Right atrium auricular region (tissue), 2 donors: ENCODE measurements around the gene RFX1. TPM values are rescaled to one million over a fixed set of nuclear protein-coding genes. Genes with fewer than 3 reads are reported as not detected.
"Not testable (repeated sequence)": the region's sequence is repeated elsewhere in the genome, so short reads cannot be mapped to it uniquely, and the experiment has no call there.

ENCODE experiments used
- DNase-seq: peaks from one replicate; pipeline ENCODE4 v3.0.0-alpha.2; 2019; ENCODE audit warnings: low spot score
- H3K27ac ChIP-seq, 2 donors: fragments of 200-600 bp; sonication (generic); 1 replicate in 1 of 2; 2 replicates in 1 of 2; pipeline ENCODE4 v1.5.1; 2016 to 2019
- H3K27me3 ChIP-seq, 2 donors: fragments of 200-600 bp; sonication (generic); one replicate each; pipeline versions ENCODE4 v1.5.1 to v1.6.0; 2017 to 2019
- H3K36me3 ChIP-seq: fragments of 200-600 bp; sonication (generic); one replicate; pipeline ENCODE4 v1.5.1; 2016
- H3K4me1 ChIP-seq, 2 donors: fragments of 200-600 bp; sonication (generic); one replicate each; pipeline versions ENCODE4 v1.5.1 to v1.6.0; 2017 to 2019
- H3K4me3 ChIP-seq, 2 donors: fragments of 200-600 bp; sonication (generic); 1 replicate in 1 of 2; 2 replicates in 1 of 2; pipeline ENCODE4 v1.5.1; 2017 to 2019; ENCODE audit warnings: mild to moderate bottlenecking in 1 of 2, moderate library complexity in 1 of 2
- H3K9me3 ChIP-seq, 2 donors: fragments of 200-600 bp; sonication (generic); one replicate each; pipeline ENCODE4 v1.5.1; 2019
- total RNA-seq, 2 donors: library from RNA; depleted of rRNA; stranded (reverse); fragments of >200 nt; gene quantifications; one replicate each; pipeline ENCODE4 v1.1.0, GENCODE V29; 2016
- TF ChIP-seq, protein P1 (sequence below), 2 donors: fragments of 200-600 bp; sonication (generic); IDR thresholded peaks; one replicate each; pipeline ENCODE4 v1.5.1; 2019; ENCODE audit warnings: antibody characterized with exemption in 2 of 2

Gene RFX1
- total RNA-seq, 2 donors from 2014 or later: 3.2 to 5.2 TPM

DNA sequence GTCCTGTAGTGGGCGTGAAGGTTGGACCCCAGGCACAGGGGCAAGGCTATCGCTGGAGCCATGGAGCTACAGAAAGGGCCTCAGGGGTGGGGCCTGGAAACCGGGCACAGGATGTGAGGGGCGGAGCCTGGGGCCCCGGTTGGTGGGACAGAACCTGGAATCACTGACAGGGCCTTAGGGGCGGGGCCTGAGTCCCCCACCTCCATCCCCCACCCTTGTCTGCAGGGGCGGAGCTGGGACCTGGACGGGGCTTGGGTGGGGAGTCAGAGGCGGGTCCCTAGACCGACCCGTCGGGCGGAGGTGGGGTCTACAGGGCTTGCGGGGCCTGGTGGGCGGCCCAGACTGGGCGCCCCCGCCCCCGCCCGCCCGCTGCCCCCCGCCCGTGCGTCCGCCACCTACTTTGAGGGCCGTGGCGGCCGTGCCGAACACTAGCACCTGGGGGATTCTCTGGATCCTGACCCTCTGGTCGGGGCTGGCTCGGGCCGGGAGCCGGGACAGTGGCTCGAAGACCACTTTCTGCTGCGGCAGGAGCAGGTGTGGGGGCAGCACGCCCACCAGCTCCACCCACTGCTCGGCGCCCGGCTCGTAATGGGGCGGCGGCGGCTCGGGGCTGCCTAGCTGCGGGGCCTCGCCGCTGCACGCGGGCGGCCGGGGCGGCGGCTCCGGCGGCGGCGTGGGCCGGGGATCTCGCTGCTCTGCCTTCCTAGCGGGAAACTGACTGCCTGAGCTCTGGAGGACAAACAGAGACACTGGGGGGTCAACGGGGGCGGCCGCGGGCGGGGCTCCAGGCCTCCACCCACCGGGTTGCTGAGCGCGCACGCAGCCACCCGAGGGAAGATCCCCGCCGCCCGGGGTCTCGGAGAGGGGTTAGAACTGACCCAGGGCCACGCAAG is 27.5 kb downstream of the RFX1 start:
- Histone ChIP-seq H3K4me3 (peak overlapping the region; percentile 53 to 64), H3K9me3 (no peaks in the 10 kb centered on the region), H3K27me3 (no peaks in the 10 kb centered on the region), H3K27ac (peak overlapping the region; percentile 70 to 85), H3K4me1 (peaks cover 0 to 40% of the 10 kb centered on the region in 2 donors), H3K36me3 (peaks cover under 1% of the 10 kb centered on the region)
- TF ChIP-seq, protein P1, sequence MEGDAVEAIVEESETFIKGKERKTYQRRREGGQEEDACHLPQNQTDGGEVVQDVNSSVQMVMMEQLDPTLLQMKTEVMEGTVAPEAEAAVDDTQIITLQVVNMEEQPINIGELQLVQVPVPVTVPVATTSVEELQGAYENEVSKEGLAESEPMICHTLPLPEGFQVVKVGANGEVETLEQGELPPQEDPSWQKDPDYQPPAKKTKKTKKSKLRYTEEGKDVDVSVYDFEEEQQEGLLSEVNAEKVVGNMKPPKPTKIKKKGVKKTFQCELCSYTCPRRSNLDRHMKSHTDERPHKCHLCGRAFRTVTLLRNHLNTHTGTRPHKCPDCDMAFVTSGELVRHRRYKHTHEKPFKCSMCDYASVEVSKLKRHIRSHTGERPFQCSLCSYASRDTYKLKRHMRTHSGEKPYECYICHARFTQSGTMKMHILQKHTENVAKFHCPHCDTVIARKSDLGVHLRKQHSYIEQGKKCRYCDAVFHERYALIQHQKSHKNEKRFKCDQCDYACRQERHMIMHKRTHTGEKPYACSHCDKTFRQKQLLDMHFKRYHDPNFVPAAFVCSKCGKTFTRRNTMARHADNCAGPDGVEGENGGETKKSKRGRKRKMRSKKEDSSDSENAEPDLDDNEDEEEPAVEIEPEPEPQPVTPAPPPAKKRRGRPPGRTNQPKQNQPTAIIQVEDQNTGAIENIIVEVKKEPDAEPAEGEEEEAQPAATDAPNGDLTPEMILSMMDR (IDR thresholded peaks at IDR 0.05): no peak
- peak; percentile 89 for DNase-seq

DNA sequence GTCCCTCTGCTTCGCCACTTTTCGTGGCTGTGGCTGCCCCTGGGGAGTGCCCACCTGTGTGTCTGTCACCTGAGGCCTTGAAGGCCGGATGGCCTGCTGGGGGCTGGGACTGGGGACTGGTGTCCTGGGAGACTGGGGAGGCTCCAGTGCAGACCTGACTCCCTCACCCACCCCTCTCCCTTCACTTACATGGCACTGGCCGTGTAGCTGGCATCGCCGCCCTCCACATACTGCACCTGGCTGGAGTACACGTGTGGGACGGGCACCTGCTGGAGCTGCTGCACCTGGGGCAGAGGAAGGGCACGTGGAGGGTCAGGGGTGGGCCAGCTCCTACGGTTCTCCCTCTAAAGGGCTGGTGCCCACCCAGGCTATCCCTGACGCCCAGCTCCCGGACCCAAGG is 28.3 kb downstream of the RFX1 start:
- peaks cover 8% of the 10 kb centered on the region for H3K36me3 ChIP-seq
- H3K4me3 ChIP-seq: peak overlapping the region in 1 of 2 donors; percentile 64

DNA sequence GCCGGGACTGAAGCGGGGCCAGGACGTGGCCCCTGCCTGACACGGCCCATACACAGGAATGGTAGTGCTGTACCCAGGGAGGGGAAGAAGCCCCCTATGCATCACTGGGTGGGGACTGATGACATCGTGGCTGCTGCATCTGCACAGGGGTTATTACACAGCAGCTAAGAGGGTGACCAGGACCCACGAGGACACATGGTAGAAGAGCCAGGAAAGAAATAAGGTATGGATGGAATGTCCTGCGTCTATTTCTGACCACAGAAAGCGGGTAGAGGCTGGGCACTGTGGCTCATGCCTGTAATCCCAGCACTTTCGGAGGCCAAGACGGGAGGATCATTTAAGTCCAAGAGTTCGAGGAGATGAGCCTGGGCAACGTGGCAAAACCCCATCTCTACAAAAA is 29.7 kb downstream of the RFX1 start:
- no peaks in the 10 kb centered on the region for H3K27me3 ChIP-seq
- TF ChIP-seq, protein P1 (IDR thresholded peaks at IDR 0.05): no peak
- no peak overlapping the region for H3K4me3 ChIP-seq
- DNase-seq: no peak
- H3K4me1 ChIP-seq: peaks cover 0 to 40% of the 10 kb centered on the region in 2 donors
- peak overlapping the region; percentile 70 to 76 for H3K27ac ChIP-seq
- H3K9me3 ChIP-seq: no peaks in the 10 kb centered on the region
- peaks cover 9% of the 10 kb centered on the region for H3K36me3 ChIP-seq

More for the DNA sequence above, 28.3 kb downstream of the RFX1 start:
- Histone ChIP-seq H3K27ac (peak overlapping the region; percentile 70 to 85), H3K9me3 (no peaks in the 10 kb centered on the region), H3K27me3 (no peaks in the 10 kb centered on the region), H3K4me1 (peaks cover 0 to 40% of the 10 kb centered on the region in 2 donors)
- TF ChIP-seq, protein P1 (IDR thresholded peaks at IDR 0.05): no peak
- DNase-seq: no peak

DNA sequence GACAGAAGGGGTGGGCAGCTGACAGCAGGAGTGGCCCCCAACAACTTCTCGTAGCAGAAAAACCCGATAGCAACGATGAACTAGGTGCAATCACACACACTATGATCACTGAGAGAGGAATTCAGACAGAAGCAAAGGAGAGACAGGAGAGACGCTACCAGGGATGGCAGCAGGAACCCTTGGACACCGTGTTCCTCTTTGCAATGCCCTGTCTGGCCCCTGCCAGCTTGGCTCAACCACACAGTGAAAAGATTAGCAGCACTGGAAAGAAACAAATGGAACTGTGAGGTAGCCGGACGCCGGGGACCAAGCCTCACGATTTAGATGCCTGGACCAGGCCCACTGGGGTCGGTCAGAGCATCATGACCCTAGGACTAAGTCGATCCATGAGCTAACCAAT is 30.2 kb downstream of the RFX1 start:
- Histone ChIP-seq H3K36me3 (peaks cover 9% of the 10 kb centered on the region), H3K4me3 (no peak overlapping the region), H3K27ac (peak overlapping the region; percentile 70 to 76), H3K9me3 (no peaks in the 10 kb centered on the region), H3K27me3 (no peaks in the 10 kb centered on the region), H3K4me1 (peaks cover 0 to 40% of the 10 kb centered on the region in 2 donors)
- TF ChIP-seq, protein P1 (IDR thresholded peaks at IDR 0.05): no peak
- no peak for DNase-seq

DNA sequence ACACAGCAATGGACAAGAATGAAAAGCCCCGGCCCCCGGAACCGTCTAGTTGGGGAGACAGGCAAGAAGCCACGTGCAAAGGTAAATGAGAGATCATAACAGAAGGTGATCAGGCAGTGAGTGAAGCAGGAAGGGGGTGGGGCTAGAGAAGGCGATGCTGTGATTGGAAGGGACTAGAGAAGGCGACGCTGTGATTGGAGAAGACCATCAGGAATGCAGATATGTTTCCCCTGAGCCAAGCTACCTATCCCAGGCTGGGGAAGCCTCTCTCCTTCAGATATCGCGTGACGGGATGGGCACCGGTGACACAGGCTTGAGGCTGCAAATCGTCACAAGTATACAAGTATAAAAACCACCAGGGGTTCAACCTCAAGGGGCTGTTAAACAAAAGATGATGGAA is 32.0 kb downstream of the RFX1 start:
- no peaks in the 10 kb centered on the region for H3K9me3 ChIP-seq
- H3K4me3 ChIP-seq: no peak overlapping the region
- peaks cover 0 to 34% of the 10 kb centered on the region in 2 donors for H3K4me1 ChIP-seq
- no peaks in the 10 kb centered on the region for H3K27me3 ChIP-seq
- peaks cover 22% of the 10 kb centered on the region for H3K36me3 ChIP-seq
- no peak for DNase-seq
- TF ChIP-seq, protein P1 (IDR thresholded peaks at IDR 0.05): no peak
- no peak overlapping the region for H3K27ac ChIP-seq

DNA sequence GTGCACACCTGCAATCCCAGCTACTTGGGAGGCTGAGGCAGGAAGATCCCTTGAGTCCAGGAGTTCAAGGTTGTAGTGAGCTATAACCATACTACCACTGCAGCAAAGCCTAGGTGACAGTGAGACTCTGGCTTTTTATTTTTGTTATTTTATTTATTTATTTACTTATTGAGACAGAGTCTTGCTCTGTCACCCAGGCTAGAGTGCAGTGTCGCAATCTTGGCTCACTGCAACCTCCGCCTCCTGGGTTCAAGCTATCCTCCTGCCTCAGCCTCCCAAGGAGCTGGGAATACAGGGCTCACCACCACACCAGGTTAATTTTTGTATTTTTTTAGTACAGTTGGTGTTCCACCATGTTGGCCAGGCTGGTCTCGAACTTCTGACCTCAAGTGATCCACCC is 32.6 kb downstream of the RFX1 start:
- peaks cover 28% of the 10 kb centered on the region for H3K36me3 ChIP-seq
- not testable (repeated sequence) for H3K27me3 ChIP-seq, H3K4me3 ChIP-seq, H3K9me3 ChIP-seq, H3K27ac ChIP-seq, DNase-seq
- peaks cover 0 to 30% of the 10 kb centered on the region in 2 donors for H3K4me1 ChIP-seq
